Stomach smooth muscle (tissue), 2 donors: ENCODE measurements around the gene KLF2.
"Not testable (repeated sequence)": the region's sequence is repeated elsewhere in the genome, so short reads cannot be mapped to it uniquely, and the experiment has no call there.

Experiments
- H3K27ac ChIP-seq: one replicate; pipeline ENCODE4 v1.7.0; 2013; ENCODE audit warnings: mild to moderate bottlenecking, low read length, inconsistent platforms
- H3K27me3 ChIP-seq, 2 donors: one replicate each; pipeline ENCODE4 v1.7.0; 2013; ENCODE audit warnings: low read length in 2 of 2; ENCODE audit not compliant: insufficient read depth in 2 of 2, control insufficient read depth in 1 of 2
- H3K36me3 ChIP-seq, 2 donors: one replicate each; pipeline ENCODE4 v1.7.0; 2013; ENCODE audit warnings: low read length in 2 of 2; ENCODE audit not compliant: control insufficient read depth in 2 of 2, insufficient read depth in 2 of 2
- H3K4me1 ChIP-seq: one replicate; pipeline ENCODE4 v1.7.0; 2013; ENCODE audit warnings: low read length; ENCODE audit not compliant: control insufficient read depth, insufficient read depth
- H3K4me3 ChIP-seq, 2 donors: one replicate each; pipeline ENCODE4 v1.7.0; 2013; ENCODE audit warnings: low read length in 2 of 2
- H3K9ac ChIP-seq, 2 donors: one replicate each; pipeline ENCODE4 v1.7.0; 2013; ENCODE audit warnings: low read length in 2 of 2, mild to moderate bottlenecking in 1 of 2
- H3K9me3 ChIP-seq, 2 donors: one replicate each; pipeline ENCODE4 v1.7.0; 2013; ENCODE audit warnings: low read length in 2 of 2; ENCODE audit not compliant: control insufficient read depth in 2 of 2
- donor health status: healthy.
- donor health status: Pancreatic carcinoma.

The KLF2 gene

DNA sequence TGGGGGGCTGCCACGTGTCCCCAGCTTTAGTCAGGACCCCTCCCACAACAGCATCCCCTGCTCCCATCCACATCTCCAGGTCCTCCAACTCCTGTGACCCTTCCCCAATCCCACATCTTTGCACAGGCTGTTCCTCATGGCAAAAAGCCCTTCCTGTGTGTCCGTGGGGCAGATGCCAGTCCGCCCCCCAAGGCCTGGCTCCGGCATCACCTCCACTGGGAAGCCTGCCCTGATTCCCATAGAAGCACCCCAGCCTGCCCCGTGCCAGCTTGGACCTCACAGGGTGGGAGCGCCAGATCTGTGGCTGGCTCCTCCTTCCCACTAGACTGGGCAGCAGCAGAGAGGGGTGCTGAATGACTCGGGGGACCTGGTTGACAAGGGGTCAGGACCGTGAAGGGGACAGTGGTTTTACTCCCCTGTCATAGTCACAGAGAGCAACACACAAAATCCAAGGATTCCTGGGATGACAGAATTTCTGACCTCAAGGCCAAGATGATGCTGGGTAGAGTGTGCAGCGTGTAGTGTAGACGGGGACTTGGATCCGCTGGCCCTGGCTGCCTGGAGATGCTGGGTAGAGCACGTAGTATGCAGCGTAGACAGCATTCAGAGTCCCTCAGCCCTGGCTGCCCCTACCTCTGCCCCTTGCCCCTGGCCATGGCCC lies 13.3 kb downstream of the KLF2 start:
- no peaks in the 10 kb centered on the region for H3K36me3 ChIP-seq
- H3K27ac ChIP-seq = no peak overlapping the region

DNA sequence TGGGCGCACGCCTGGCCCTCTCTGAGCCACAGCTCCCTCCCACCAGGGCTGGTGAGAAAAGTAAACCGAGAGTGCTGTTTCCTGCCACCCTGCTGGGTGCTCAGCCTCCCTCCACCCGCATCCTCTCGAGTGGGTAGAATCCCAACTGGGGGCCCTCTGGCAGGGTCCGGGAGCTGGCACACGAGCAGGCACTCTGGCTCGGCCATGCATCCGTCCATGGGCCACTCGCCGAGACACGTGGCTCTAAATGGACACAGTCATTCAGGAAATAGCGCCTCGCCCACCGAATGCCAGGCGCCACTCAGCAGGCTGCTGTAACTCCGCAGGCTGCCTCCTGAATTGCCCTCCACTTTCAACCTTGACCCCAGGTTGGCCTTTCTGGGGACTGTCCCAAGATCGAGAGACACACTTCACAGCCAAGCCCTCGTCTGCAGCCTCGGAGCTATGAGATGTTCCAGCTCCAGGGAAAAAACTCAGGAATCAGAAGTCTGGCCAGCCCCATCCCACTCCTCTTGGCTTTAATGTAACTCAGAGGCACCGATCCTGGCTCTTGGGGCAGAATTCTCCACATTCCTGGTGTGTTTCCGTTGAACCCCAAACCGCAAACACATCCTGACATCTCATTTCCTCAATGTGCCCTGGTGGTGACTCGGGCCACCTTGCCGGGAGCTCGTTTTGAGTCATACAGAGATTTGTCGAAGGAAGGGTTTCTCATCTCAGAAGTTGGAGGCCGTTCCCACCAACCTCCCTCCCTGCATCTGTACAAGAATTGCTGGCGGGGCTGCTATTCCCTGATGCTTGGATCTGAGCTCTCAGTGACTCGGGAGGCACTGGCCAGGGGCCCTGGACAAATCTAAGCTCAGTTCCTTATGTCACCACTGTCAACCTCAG lies 14.1 kb downstream of the KLF2 start:
- peaks cover 21% of the 10 kb centered on the region for H3K4me1 ChIP-seq
- H3K4me3 ChIP-seq = no peak overlapping the region
- no peaks in the 10 kb centered on the region for H3K36me3 ChIP-seq
- no peaks in the 10 kb centered on the region for H3K27me3 ChIP-seq
- no peaks in the 10 kb centered on the region for H3K9me3 ChIP-seq
- no peak overlapping the region for H3K9ac ChIP-seq
- H3K27ac ChIP-seq = no peak overlapping the region

More for the DNA sequence above, 13.3 kb downstream of the KLF2 start:
- Histone ChIP-seq H3K4me3 (no peak overlapping the region), H3K9me3 (no peaks in the 10 kb centered on the region), H3K27me3 (no peaks in the 10 kb centered on the region), H3K9ac (no peak overlapping the region), H3K4me1 (peaks cover 21% of the 10 kb centered on the region)

DNA sequence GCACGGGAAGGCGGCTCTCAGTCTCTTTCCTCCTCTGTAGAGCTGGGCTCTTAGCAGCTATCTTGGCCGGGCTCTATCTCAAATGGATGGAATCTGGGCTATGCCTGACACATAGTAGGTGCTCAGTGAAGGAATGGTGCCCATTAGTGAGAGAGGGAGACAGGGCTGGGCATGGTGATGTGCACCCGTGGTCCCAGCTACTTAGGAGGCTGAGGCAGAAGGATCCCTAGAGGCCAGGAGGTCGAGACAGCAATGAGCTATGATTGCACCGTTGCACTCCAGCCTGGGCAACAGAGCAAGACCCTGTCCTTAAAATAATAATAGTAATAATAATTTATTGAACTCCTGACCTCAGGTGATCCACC lies 14.7 kb downstream of the KLF2 start:
- H3K9me3 ChIP-seq = no peaks in the 10 kb centered on the region
- no peak overlapping the region for H3K27ac ChIP-seq
- no peaks in the 10 kb centered on the region for H3K36me3 ChIP-seq
- no peak overlapping the region for H3K4me3 ChIP-seq
- H3K4me1 ChIP-seq = peaks cover 21% of the 10 kb centered on the region
- no peak overlapping the region for H3K9ac ChIP-seq
- no peaks in the 10 kb centered on the region for H3K27me3 ChIP-seq

DNA sequence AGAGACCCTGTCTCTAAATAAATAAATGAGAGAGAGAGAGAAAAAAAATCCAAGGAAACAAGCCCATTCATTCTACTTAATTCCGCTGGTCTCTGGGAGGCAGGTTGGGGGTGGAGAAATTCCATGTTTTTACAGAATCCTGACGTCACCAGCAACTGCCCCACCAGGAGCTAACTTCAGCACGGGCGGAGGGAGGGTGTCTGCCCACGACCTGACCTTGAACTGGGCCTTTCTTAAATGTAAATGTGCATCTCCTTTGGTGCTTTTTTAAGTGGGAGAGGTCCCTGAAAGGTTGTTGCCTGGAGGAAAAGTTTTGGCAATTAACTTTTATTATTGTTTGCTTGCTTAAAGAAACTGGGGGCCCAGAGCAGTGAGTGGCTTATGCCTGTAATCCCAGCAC lies 15.5 kb downstream of the KLF2 start:
- Histone ChIP-seq H3K27ac (no peak overlapping the region), H3K4me3 (no peak overlapping the region), H3K36me3 (no peaks in the 10 kb centered on the region), H3K9me3 (no peaks in the 10 kb centered on the region), H3K9ac (no peak overlapping the region), H3K4me1 (peaks cover 21% of the 10 kb centered on the region), H3K27me3 (no peaks in the 10 kb centered on the region)

DNA sequence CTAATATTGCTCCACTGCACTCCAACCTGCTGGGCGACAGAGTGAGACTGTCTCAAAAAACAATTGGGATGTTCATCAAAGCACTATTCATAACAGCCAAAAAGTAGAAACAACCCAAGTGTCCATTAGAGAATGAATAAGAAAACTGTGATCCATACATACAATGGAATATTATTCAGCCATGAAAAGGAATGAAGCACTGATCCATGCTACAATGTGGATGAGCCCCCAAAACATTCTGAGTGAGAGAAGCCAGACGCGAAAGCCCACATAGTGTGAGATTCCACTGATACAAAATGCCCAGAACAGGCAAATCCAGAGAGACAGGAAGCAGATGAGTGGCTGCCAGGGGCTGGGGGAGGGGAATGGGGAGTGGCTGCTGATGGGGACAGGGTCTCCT lies 16.0 kb downstream of the KLF2 start:
- Histone ChIP-seq H3K9me3 (no peaks in the 10 kb centered on the region), H3K27ac (no peak overlapping the region), H3K4me3 (no peak overlapping the region), H3K27me3 (no peaks in the 10 kb centered on the region), H3K4me1 (peaks cover 21% of the 10 kb centered on the region), H3K9ac (no peak overlapping the region), H3K36me3 (no peaks in the 10 kb centered on the region)

DNA sequence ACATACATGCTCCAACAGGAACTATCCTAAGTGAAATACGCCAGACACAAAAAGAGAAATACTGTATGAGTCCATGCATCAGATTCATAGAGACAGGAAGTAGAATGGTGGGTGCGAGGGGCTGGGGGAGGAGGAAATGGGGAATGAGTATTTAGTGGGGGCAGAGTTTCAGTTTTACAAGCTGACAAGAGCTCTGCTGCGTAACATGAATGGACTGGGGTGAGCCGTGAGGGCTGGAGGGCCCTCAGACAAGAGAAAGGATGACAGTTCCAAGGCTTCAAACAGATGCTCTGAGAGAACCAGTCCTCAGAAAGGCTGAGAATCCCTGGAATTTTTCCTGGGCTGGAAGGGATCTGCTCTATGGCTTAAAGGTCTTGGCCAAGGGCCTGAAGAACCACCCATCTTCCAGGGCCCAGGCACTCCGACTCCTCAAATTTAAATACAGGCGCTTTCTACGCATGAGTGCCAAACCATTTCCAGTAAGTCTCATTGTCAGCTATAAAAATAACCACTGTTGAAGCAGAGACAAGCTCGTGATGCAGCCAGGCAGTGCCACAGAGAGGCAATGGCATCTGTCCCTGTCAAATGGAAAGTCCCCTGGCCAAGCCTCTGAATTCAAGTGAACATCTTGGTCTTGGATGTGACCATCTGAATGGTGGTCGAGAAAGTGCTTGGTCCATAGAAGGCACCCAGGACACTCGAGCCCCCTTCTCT lies 17.5 kb downstream of the KLF2 start:
- H3K4me3 ChIP-seq = no peak overlapping the region

DNA sequence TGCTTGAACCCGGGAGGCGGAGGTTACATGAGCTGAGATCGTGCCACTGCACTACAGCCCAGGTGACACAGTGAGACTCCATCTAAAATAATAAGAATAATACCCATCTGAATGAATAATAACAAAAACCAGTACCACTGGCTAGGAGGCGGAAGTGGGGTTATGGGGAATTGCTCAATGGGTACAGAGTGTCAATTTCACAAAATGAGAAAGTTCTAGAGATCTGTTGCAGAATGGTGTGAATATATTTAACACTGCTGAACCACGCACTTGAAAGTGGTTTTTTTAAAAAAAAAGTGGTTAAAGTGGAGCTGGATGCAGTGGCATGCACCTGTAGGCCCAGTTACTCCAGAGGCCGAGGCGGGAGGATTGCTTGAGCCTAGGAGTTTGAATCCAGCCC lies 18.5 kb downstream of the KLF2 start:
- Histone ChIP-seq H3K27me3 (no peaks in the 10 kb centered on the region), H3K4me3 (no peak overlapping the region), H3K9me3 (no peaks in the 10 kb centered on the region), H3K36me3 (no peaks in the 10 kb centered on the region), H3K27ac (no peak overlapping the region), H3K9ac (no peak overlapping the region), H3K4me1 (peaks cover 21% of the 10 kb centered on the region)

More for the DNA sequence above, 17.5 kb downstream of the KLF2 start:
- Histone ChIP-seq H3K9ac (no peak overlapping the region), H3K4me1 (peaks cover 21% of the 10 kb centered on the region), H3K36me3 (no peaks in the 10 kb centered on the region), H3K9me3 (no peaks in the 10 kb centered on the region), H3K27me3 (no peaks in the 10 kb centered on the region), H3K27ac (peak overlapping the region; percentile 74)

DNA sequence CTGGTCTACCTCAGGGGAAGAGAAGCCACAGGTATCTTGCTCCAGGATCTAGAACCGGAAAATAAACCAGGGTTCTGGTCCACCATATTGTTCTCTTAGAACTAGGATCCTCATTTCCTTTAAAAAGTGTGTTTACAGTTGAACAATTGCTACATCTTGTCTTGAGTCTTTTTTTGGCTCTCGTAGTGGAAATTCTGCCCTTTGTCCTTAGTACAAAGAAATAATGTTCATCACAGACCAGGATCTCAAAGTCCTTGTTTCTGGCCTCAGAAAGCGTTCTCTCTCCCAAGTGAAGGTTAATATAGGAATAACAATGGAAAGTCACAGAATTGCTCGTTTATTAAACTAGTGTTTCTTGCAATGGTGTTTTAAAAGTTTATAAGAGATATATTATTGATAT lies 20.8 kb downstream of the KLF2 start:
- Histone ChIP-seq H3K27ac (no peak overlapping the region), H3K4me1 (peaks cover 9% of the 10 kb centered on the region), H3K9ac (no peak overlapping the region)

DNA sequence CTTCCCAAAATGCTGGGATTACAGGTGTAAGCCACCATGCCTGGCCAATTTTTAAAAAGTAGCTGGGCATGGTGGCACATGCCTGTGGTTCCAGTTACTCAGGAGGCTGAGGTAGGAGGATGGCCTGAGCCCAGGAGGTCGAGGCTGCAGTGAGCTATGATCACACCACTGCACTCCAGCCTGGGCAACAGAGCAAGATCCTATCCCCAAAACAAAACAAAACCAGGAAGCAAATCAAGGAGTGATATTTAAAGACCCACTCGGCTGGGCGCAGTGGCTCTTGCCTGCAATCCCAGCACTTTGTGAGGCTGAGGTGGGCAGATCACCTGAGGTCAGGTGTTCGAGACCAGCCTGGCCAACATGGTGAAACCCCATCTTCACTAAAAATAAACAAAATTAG lies 22.5 kb downstream of the KLF2 start:
- H3K36me3 ChIP-seq, H3K9ac ChIP-seq, H3K9me3 ChIP-seq, H3K27me3 ChIP-seq, H3K27ac ChIP-seq, H3K4me3 ChIP-seq, H3K4me1 ChIP-seq: not testable (repeated sequence)

More for the DNA sequence above, 20.8 kb downstream of the KLF2 start:
- Histone ChIP-seq H3K4me3 (no peak overlapping the region), H3K36me3 (no peaks in the 10 kb centered on the region), H3K9me3 (no peaks in the 10 kb centered on the region), H3K27me3 (no peaks in the 10 kb centered on the region)

DNA sequence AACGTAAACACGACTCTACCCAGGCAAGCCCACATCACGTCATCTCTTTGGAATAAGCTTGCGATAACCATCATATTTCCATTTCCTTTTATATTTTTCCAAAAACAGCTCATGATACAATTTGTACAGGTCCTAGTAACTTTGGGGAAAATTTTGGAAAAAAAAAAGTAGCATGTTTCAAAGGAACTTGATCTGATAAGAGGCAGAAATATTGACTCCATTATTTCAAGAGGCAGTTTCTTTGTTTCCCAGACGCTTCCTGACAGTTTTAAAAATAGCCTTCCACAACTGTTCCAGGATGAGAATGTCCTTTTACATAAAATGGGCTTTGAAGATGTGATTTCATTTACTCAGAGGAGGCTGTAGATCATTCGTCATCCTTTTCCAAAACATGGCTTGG lies 23.1 kb downstream of the KLF2 start:
- no peaks in the 10 kb centered on the region for H3K36me3 ChIP-seq
- H3K9me3 ChIP-seq = no peaks in the 10 kb centered on the region
- H3K27me3 ChIP-seq = no peaks in the 10 kb centered on the region
- no peak overlapping the region for H3K9ac ChIP-seq
- H3K4me1 ChIP-seq = peaks cover under 1% of the 10 kb centered on the region
- H3K27ac ChIP-seq = no peak overlapping the region
- no peak overlapping the region for H3K4me3 ChIP-seq
